ENCODE measurements around the gene SEZ6L2. TPM values are rescaled to one million over a fixed set of nuclear protein-coding genes. Genes with fewer than 3 reads are reported as not detected.
A peak's percentile ranks its signal among the peaks of the same experiment; 100 is the strongest.

SEZ6L2 gene
- total RNA-seq, 2 experiments from 2014 or later = not detected

GRCh38 chr16:29906520-29907244, 7.3 kb upstream of the SEZ6L2 start:
- Mint-ChIP-seq H3K27ac (no peak overlapping the region), H3K27me3 (no peaks in the 10 kb centered on the region), H3K9me3 (no peaks in the 10 kb centered on the region), H3K4me3 (no peak overlapping the region), H3K36me3 (peaks cover 2% of the 10 kb centered on the region), H3K4me1 (peaks cover 4% of the 10 kb centered on the region)
- no peak for DNase-seq
- ATAC-seq (ENCODE audit: low read depth) = no peak
- POLR2A ChIA-PET = interaction anchor here (0.8 kb wide), 1 partner anchor 55 kb away, joined by 3 read pairs; the partner anchor contains the start of gene TMEM219

GRCh38 chr16:29905668-29906067, 6.3 kb upstream of the SEZ6L2 start:
- H3K4me3 Mint-ChIP-seq = no peak overlapping the region
- POLR2A ChIA-PET = no interaction called here
- H3K4me1 Mint-ChIP-seq = peaks cover 6% of the 10 kb centered on the region
- peaks cover 2% of the 10 kb centered on the region for H3K27me3 Mint-ChIP-seq
- H3K27ac Mint-ChIP-seq = no peak overlapping the region
- H3K36me3 Mint-ChIP-seq = peaks cover 2% of the 10 kb centered on the region
- DNase-seq (no peak), ATAC-seq (ENCODE audit: low read depth) (no peak)
- no peaks in the 10 kb centered on the region for H3K9me3 Mint-ChIP-seq

GRCh38 chr16:29904947-29905346, 5.6 kb upstream of the SEZ6L2 start:
- POLR2A ChIA-PET = no interaction called here
- H3K4me1 Mint-ChIP-seq = peaks cover 9% of the 10 kb centered on the region
- H3K27ac Mint-ChIP-seq = no peak overlapping the region
- H3K36me3 Mint-ChIP-seq = peaks cover 2% of the 10 kb centered on the region
- no peak for ATAC-seq (ENCODE audit: low read depth)
- peaks cover 3% of the 10 kb centered on the region for H3K27me3 Mint-ChIP-seq
- H3K9me3 Mint-ChIP-seq = no peaks in the 10 kb centered on the region
- H3K4me3 Mint-ChIP-seq = no peak overlapping the region
- no peak for DNase-seq

- Mint-ChIP-seq H3K4me3 (no peak overlapping the region), H3K36me3 (peaks cover 2% of the 10 kb centered on the region), H3K27me3 (peaks cover 14% of the 10 kb centered on the region), H3K4me1 (peaks cover 9% of the 10 kb centered on the region), H3K27ac (peak overlapping the region; percentile 30), H3K9me3 (no peaks in the 10 kb centered on the region)
- POLR2A ChIA-PET = no interaction called here
- no peak for DNase-seq
- no peak for ATAC-seq (ENCODE audit: low read depth)
Observed at GRCh38 chr16:29903590-29903989, 4.2 kb upstream of the SEZ6L2 start.

- no peaks in the 10 kb centered on the region for H3K36me3 Mint-ChIP-seq
- H3K9me3 Mint-ChIP-seq = no peaks in the 10 kb centered on the region
- H3K27ac Mint-ChIP-seq = no peak overlapping the region
- H3K27me3 Mint-ChIP-seq = peaks cover 29% of the 10 kb centered on the region
- ATAC-seq (ENCODE audit: low read depth) (no peak), DNase-seq (no peak)
- no peak overlapping the region for H3K4me3 Mint-ChIP-seq
- H3K4me1 Mint-ChIP-seq = peaks cover 11% of the 10 kb centered on the region
- POLR2A ChIA-PET = interaction anchor here (1.7 to 3.4 kb wide), 2 partner anchors 10 to 24 kb away, joined by 4 to 17 read pairs; partner anchors contain the start of gene KCTD13
Observed at GRCh38 chr16:29901607-29901945, 2.2 kb upstream of the SEZ6L2 start.

GRCh38 chr16:29900888-29901606, 1.7 kb upstream of the SEZ6L2 start:
- no peaks in the 10 kb centered on the region for H3K9me3 Mint-ChIP-seq
- H3K27ac Mint-ChIP-seq = no peak overlapping the region
- no peaks in the 10 kb centered on the region for H3K36me3 Mint-ChIP-seq
- POLR2A ChIA-PET = interaction anchor here (0.6 to 3.4 kb wide), 4 partner anchors 8 to 958 kb away, joined by 3 to 17 read pairs (median 4); partner anchors contain the start of gene KCTD13
- peaks cover 29% of the 10 kb centered on the region for H3K27me3 Mint-ChIP-seq
- no peak for ATAC-seq (ENCODE audit: low read depth)
- peak overlapping the region; percentile 67 for H3K4me3 Mint-ChIP-seq
- no peak for DNase-seq
- peaks cover 11% of the 10 kb centered on the region for H3K4me1 Mint-ChIP-seq

- H3K27me3 Mint-ChIP-seq = peaks cover 29% of the 10 kb centered on the region
- H3K27ac Mint-ChIP-seq = no peak within 1 kb of the TSS
- H3K9me3 Mint-ChIP-seq = no peaks in the 10 kb centered on the region
- POLR2A ChIA-PET = interaction anchor here (0.6 to 3.4 kb wide), 5 partner anchors 9 to 958 kb away, joined by 3 to 17 read pairs (median 4); partner anchors contain the start of genes KCTD13, TAOK2 and TMEM219
- ATAC-seq (ENCODE audit: low read depth) = peak; percentile 83
- peaks cover 11% of the 10 kb centered on the region for H3K4me1 Mint-ChIP-seq
- H3K4me3 Mint-ChIP-seq = peak within 1 kb of the TSS; percentile 67
- H3K36me3 Mint-ChIP-seq = no peaks in the 10 kb centered on the region
- peak; percentile 93 for DNase-seq
Observed at GRCh38 chr16:29900102-29900887, 945 bp upstream of the SEZ6L2 start, which contains the start of gene ASPHD1. Gene ASPHD1 (plus strand): TSS chr16:29900488. CDS start chr16:29900972, 484 bp downstream.

GRCh38 chr16:29898804-29899515, 390 bp downstream of the SEZ6L2 start:
- H3K27ac Mint-ChIP-seq = no peak overlapping the region
- DNase-seq = no peak
- H3K4me1 Mint-ChIP-seq = peaks cover 11% of the 10 kb centered on the region
- H3K27me3 Mint-ChIP-seq = peaks cover 31% of the 10 kb centered on the region
- POLR2A ChIA-PET = interaction anchor here (1.0 to 1.6 kb wide), 2 partner anchors 62 to 74 kb away, joined by 3 to 5 read pairs; partner anchors contain the start of genes TAOK2 and TMEM219
- H3K36me3 Mint-ChIP-seq = no peaks in the 10 kb centered on the region
- no peaks in the 10 kb centered on the region for H3K9me3 Mint-ChIP-seq
- no peak for ATAC-seq (ENCODE audit: low read depth)
- no peak overlapping the region for H3K4me3 Mint-ChIP-seq

- no peak for DNase-seq
- Mint-ChIP-seq H3K4me1 (peaks cover 7% of the 10 kb centered on the region), H3K9me3 (no peaks in the 10 kb centered on the region), H3K4me3 (no peak overlapping the region), H3K27ac (no peak overlapping the region), H3K36me3 (no peaks in the 10 kb centered on the region), H3K27me3 (peaks cover 31% of the 10 kb centered on the region)
- ATAC-seq (ENCODE audit: low read depth) = no peak
- POLR2A ChIA-PET = no interaction called here
Observed at GRCh38 chr16:29898135-29898803, 1.1 kb downstream of the SEZ6L2 start.

GRCh38 chr16:29897333-29897732, 2.0 kb downstream of the SEZ6L2 start:
- H3K27ac Mint-ChIP-seq = no peak overlapping the region
- H3K36me3 Mint-ChIP-seq = no peaks in the 10 kb centered on the region
- POLR2A ChIA-PET = no interaction called here
- no peak for DNase-seq
- peaks cover 7% of the 10 kb centered on the region for H3K4me1 Mint-ChIP-seq
- no peaks in the 10 kb centered on the region for H3K9me3 Mint-ChIP-seq
- no peak overlapping the region for H3K4me3 Mint-ChIP-seq
- ATAC-seq (ENCODE audit: low read depth) = no peak
- H3K27me3 Mint-ChIP-seq = peaks cover 31% of the 10 kb centered on the region

GRCh38 chr16:29896841-29897240, 2.5 kb downstream of the SEZ6L2 start:
- H3K4me3 Mint-ChIP-seq = no peak overlapping the region
- peaks cover 31% of the 10 kb centered on the region for H3K27me3 Mint-ChIP-seq

GRCh38 chr16:29894352-29894751, 5.0 kb downstream of the SEZ6L2 start:
- H3K4me3 Mint-ChIP-seq = no peak overlapping the region
- H3K9me3 Mint-ChIP-seq = no peaks in the 10 kb centered on the region
- H3K27ac Mint-ChIP-seq = no peak overlapping the region
- peaks cover 24% of the 10 kb centered on the region for H3K27me3 Mint-ChIP-seq
- no peaks in the 10 kb centered on the region for H3K36me3 Mint-ChIP-seq
- POLR2A ChIA-PET = no interaction called here
- peaks cover 3% of the 10 kb centered on the region for H3K4me1 Mint-ChIP-seq
- ATAC-seq (ENCODE audit: low read depth) (no peak), DNase-seq (no peak)

More at GRCh38 chr16:29896841-29897240, 2.5 kb downstream of the SEZ6L2 start:
- no peaks in the 10 kb centered on the region for H3K9me3 Mint-ChIP-seq
- DNase-seq (no peak), ATAC-seq (ENCODE audit: low read depth) (no peak)
- POLR2A ChIA-PET = no interaction called here
- H3K27ac Mint-ChIP-seq = no peak overlapping the region
- peaks cover 7% of the 10 kb centered on the region for H3K4me1 Mint-ChIP-seq
- H3K36me3 Mint-ChIP-seq = no peaks in the 10 kb centered on the region

All from activated naive CD8-positive, alpha-beta T cell treated with anti-CD3 and anti-CD28 coated beads, Interleukin-2, amount 10 ng/mL, durations not matched to agents 7 days and 5 days (primary cell).